GM21360 (cell line): ENCODE data around the gene NEDD4L.

Source experiments
- ATAC-seq: cut with Tn5 transposase; IDR thresholded peaks from one replicate; pipeline ENCODE4 v1.9.1; 2021; ENCODE audit warnings: mild to moderate bottlenecking, moderate library complexity; ENCODE audit not compliant: unreplicated experiment

The NEDD4L gene

DNA sequence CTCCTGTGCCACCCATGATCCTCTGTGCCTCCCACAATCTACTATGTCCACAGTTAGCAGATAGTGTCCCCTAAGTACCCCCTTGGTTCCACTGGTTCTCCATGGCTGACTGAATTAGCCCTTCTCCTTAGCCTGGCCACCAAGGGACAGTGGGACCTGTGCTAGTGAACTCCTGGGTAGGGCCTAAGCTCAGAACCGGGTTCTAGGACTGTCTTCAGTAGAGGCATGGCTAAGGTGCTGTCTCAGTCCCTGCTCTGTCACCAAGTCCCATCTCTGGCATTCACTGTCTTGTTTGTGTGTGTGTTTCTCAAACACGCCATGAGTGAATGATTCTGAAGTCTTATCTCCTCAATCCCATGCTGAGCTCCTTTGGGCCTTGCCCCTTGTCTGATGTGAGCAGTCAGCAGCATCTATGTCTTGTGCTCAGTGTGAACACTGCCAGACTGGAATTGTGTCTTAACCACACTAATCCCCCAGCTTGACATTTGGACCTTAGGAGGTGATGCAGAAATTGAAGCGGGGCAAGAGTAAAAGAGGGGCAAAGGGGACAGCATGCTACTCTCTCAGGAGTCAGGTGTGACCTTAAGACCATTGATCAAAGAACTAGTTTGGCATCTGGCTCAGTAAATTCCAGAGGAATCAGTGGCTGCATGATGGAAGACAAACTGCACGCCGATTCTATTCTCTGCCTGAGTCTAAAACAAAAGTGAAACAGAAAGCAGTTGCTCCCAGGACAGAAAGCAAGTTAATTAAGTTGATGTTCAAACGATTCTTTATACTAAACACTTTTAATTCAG lies 394.3 kb downstream of the NEDD4L start:
- no peak for ATAC-seq

GRCh38 chr18:58438958-58439300 lies 394.9 kb downstream of the NEDD4L start:
- no peak for ATAC-seq

- no peak for ATAC-seq
Measured at GRCh38 chr18:58443671-58444070, 399.6 kb downstream of the NEDD4L start.

DNA sequence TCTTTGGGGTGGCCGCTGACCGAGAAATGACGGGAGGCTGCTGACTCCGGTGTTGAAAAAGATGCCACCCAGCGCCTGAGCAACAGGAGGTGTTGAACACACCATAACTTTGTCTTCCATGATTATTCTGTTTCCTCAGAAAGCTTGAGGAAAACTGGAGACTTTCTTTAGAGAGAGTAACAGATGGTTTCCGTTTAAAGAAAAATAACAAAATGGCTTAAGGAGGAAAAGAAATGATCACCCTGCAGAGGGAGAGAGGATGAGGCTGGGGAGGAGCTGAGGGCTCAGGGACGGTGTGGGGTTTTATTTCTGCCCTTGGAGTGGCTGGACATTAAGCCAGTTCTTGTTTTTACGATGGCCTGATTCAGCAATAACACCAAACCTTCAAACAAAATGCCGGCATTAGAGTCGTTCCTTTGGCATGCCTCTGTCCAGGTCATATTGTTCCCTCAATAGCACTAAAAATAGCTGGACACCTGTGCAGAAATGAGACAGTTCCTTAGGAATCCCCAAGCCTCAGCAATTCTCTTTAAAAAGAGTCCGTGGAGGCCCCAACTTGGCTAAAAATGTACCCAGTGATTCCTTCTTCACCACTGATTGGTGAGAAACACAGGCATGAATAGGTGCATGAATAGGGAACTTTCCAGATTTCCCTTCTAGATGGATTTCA lies 402.5 kb downstream of the NEDD4L start:
- no peak for ATAC-seq

DNA sequence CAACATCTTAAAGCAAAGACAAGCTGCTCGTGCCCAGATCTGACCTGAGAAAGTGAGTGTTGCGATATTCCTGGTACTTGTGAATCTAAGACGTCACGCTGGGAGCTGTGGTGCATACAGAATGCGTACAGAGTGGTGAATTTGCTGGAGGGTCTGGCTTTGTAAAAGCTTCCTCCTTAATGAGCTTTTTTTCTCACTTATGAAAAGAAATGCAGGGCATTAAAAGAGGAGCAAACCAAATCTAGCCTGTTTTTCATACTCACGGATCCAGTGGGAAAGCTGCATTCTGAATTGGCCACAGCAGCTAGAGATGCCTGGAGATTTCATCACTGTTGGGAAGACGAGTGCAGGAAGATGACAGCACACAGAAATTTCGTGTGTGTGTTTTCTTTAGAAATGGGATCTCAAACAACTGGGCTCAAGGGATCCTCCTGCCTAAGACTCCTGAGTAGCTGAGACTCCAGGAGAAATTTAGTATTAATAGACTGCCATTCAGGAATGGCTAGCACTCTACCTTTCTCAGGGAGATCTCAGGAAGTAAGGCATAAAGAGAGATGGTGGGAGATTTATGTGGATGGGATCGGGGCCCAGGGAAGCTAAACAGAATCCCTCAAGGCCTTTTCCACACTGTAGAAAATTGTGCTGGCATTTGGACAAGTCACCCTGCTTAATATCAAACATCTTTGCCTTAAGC lies 403.5 kb downstream of the NEDD4L start:
- no peak for ATAC-seq

- ATAC-seq: no peak
Measured at GRCh38 chr18:58449464-58449863, 405.4 kb downstream of the NEDD4L start.
